HEK293 (cell line): ENCODE results near the gene BICRA.

Source experiments
- CTCF ChIP-seq: fragments of 450-650 bp; formaldehyde crosslinking; IDR thresholded peaks from 2 replicates; pipeline ENCODE4 v1.5.1; 2016; ENCODE audit warnings: missing biosample characterization, missing genetic modification characterization
- HOXA7 ChIP-seq: sonication (generic); formaldehyde crosslinking; IDR thresholded peaks from 2 replicates; pipeline ENCODE4 v1.8.1; 2022; ENCODE audit warnings: missing genetic modification reagents, borderline replicate concordance
- ZNF274 ChIP-seq, 2 experiments: fragments of 200-500 bp in 1 of 2; fragments of 450-650 bp in 1 of 2; sonication (Bioruptor generic) in 1 of 2; formaldehyde crosslinking in 1 of 2; IDR thresholded peaks; 2 replicates each; pipeline versions ENCODE4 v1.5.1 to v1.6.1; 2014 to 2016; ENCODE audit warnings: borderline replicate concordance in 1 of 2, inconsistent platforms in 1 of 2, low read length in 1 of 2, missing biosample characterization in 1 of 2, missing genetic modification characterization in 1 of 2
- ZNF311 ChIP-seq: fragments of 450-650 bp; formaldehyde crosslinking; IDR thresholded peaks from 2 replicates; pipeline ENCODE4 v1.5.1; 2017; ENCODE audit warnings: missing biosample characterization, missing genetic modification characterization, borderline replicate concordance
- ZNF416 ChIP-seq: fragments of 450-650 bp; formaldehyde crosslinking; IDR thresholded peaks from 2 replicates; pipeline ENCODE4 v1.5.1; 2016; ENCODE audit warnings: missing biosample characterization, missing genetic modification characterization
- ZNF670 ChIP-seq: fragments of 450-650 bp; formaldehyde crosslinking; IDR thresholded peaks from 2 replicates; pipeline ENCODE4 v1.5.1; 2016; ENCODE audit warnings: missing biosample characterization, missing genetic modification characterization, low read depth
- ZNF792 ChIP-seq: fragments of 450-650 bp; formaldehyde crosslinking; IDR thresholded peaks from 2 replicates; pipeline ENCODE4 v1.5.1; 2016; ENCODE audit warnings: missing biosample characterization, missing genetic modification characterization
- ZSCAN18 ChIP-seq: fragments of 450-650 bp; formaldehyde crosslinking; IDR thresholded peaks from 2 replicates; pipeline ENCODE4 v1.5.1; 2016; ENCODE audit warnings: missing biosample characterization, missing genetic modification characterization

- TF ChIP-seq ZNF274 (IDR thresholded peaks at IDR 0.05; ENCODE audit: low read length), result no peak
- no peak for TF ChIP-seq ZNF274 (tag by site-specific recombination; IDR thresholded peaks at IDR 0.05; ENCODE audit: borderline replicate concordance)
- no peak for TF ChIP-seq ZNF311 (tag by site-specific recombination)
- TF ChIP-seq CTCF (tag by site-specific recombination), result no peak
- no peak for TF ChIP-seq HOXA7
- TF ChIP-seq ZNF670, result no peak
- TF ChIP-seq ZNF792 (tag by site-specific recombination), result no peak
- no peak for TF ChIP-seq ZSCAN18 (tag by site-specific recombination)
- TF ChIP-seq ZNF416 (tag by site-specific recombination), result no peak
These were observed 15.1 kb upstream of the BICRA start for GRCh38 chr19:47593860-47594259.
